Measurements from ENCODE around the gene VAMP1.
"Not testable (repeated sequence)": the region's sequence is repeated elsewhere in the genome, so short reads cannot be mapped to it uniquely, and the experiment has no call there.

Gene VAMP1

DNA sequence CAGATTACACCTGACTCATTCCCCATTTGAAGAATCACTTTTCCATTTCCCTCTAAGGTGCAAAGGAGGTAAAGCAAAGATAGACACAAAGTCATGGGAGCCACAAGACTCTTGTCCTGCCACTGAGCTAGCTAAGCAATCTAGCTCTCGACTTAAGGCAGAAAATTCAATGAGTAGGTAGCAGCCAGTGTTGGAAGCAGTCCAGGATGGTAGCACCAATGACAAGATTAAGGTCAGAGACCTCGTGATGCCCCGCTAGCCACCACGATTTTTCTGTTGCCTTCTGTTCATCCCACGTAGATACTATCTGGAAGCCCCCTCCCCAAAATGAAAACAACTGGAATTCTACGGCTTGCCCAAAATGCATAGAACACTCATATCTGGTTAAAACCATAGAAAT, 1.4 kb downstream of the VAMP1 start:
- no peak for DNase-seq

DNA sequence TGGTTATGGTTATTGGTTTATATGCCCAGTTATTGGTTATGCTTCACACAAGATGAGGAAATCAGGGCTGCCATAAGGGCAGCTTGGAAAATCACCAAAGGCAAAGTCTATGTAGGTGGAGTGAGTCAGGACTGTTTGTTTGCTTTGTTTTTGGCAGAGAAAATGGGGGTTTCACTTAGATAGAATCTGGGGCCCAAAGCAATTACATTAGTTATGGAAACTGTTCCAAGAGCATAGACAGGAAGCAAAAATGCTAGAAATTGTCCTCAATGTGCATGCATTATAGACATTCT, 2.2 kb downstream of the VAMP1 start:
- no peak for DNase-seq

DNA sequence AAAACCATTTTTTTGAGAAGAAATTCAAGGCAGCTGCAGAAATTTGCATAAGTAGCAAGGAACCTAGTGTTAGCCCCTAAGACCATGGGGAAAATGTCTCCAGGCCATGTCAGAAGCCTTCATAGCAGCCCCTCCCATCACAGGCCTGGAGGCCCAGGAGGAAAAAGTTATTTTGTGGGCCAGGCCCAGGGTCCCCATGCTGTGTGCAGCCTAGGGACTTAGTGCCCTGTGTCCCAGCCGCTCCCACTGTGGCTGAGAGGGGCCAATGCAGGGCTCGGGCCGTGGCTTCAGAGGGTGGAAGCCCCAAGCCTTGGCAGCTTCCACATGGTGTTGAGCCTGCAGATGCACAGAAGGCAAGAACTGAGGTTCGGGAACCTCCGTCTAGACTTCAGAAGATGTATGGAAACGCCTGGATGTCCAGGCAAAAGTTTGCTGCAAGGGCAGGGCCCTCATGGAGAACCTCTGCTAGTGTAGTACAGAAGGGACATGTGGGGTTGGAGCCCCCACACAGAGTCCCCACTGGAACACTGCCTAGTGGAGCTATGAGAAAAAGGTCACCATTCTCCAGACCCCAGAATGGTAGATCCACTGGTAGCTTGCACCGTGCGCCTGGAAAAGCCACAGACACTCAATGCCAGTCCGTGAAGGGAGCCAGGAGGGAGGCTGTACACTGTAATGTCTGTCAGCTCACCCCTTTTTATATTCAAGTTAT, 2.8 kb downstream of the VAMP1 start:
- not testable (repeated sequence) for DNase-seq

DNA sequence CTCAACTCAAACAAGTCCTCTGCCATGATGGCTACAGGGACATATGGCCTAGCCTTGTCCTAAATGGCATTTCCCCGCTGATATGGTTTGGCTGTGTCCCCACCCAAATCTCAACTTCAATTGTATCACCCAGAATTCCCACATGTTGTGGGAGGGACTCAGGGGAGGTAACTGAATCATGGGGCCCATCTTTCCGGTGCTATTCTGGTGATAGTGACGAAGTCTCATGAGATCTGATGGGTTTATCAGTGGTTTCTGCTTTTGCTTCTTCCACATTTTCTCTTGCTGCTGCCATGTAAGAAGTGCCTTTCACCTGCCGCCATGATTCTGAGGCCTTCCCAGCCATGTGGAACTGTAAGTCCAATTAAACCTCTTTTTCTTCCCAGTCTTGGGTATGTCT, 3.7 kb downstream of the VAMP1 start:
- DNase-seq, result not testable (repeated sequence)

DNA sequence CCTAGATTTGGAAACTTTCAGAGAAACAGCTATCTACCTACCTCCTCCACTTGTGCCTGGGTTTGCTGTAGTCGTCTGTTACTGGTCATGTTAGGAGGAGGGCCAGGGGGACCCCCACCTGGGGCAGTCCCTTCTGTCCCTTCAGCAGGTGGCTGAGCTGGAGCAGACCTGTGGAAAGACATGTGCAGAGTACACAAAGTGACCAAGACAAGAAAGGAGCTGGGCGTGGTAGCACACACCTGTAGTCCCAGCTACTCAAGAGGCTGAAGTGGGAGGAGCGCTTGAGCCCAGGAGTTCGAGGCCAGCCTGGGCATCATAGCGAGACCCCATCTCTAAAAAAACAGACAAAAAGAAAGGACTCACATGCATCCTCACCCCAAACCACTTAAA, 4.3 kb downstream of the VAMP1 start:
- no peak for DNase-seq

DNA sequence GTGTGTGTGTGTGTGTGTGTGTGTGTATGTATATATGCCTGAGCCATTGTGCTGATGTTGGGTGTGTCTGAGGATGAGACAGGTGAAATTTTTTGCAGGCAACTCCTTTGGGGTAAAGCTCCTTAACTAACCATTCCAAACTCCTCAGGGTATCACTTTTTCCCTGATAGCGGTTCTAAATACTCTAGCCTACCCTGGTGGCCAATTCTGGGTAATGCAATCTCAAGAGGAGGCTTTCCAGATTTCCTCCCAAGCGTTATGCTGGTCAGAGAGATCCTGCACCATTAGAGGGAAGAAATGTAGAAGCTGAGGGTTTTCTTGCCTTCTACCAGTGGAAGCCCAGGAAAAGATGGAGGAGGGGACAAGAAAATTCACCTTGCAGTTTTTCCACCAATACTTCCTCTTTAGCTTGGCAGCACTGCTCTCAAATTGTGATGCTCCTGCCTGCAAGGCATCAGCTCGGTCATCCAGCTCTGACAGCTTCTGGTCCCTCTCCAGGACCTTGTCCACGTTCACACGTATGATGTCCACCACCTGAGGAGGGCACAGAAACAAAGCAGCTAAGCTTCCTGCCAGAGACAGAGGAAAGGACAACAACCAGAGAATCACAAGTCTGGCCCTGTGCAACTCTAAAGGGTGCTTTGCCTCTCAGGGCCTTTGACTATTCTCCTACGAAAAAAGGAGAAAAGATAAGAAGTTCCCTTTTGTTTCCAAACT, 4.9 kb downstream of the VAMP1 start:
- DNase-seq, result no peak

DNA sequence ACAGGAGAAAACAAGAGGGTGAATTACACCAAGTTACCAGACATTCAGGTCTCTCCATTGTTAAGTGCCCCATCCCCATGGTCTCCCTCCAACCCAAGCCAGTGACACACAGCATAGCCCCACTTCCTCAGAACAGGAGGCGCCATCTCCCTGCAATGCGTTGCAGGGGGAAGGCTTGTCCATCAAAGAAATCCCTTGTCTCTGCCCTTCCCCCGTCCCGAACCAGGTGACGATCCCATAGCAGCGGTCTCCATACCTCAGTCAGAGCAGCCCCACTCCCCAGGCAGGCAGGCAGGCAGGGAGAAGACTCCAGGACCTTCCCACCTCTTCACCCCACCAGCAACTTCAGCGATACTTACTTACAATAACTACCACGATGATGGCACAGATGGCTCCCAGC, 5.9 kb downstream of the VAMP1 start:
- no peak for DNase-seq

DNA sequence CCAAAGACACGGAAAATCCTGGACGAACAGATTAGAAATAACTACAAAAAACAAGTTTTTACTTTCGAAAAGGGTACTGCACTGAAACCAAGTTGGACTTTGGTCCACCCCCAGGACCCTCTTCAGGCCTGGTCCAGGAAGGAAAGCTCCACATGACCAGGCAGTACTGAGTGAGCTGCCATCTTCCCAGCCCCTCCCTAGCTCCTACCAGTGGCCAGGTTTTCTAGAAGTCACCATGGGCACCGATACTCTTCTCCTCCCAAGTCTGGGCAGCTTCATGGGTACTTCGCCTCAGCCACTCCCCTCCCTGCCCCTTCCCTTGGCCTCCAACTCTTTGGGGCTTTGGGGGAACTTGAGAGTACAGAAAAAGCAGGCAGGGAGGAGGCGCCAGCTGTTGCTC, 6.6 kb downstream of the VAMP1 start:
- DNase-seq, result no peak

DNA sequence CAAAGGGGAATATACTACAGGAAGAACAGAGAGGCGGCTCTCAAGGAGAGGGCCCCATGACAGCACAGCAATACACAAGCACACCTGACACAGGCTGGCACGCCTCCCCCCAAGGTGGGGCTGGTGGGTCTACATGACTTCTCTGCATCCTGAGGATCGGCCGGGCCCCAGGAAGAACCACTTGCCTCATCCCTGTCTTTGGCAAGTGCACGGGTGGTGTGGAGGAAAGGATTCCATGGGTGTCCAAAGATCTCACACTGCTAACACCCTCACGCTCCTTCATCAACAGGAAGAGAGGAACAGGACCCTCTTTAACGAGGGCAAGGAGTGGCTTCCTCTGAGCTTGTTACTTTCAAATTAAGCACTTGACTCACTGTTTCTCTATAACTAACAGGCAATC, 7.3 kb downstream of the VAMP1 start:
- no peak for DNase-seq

DNA sequence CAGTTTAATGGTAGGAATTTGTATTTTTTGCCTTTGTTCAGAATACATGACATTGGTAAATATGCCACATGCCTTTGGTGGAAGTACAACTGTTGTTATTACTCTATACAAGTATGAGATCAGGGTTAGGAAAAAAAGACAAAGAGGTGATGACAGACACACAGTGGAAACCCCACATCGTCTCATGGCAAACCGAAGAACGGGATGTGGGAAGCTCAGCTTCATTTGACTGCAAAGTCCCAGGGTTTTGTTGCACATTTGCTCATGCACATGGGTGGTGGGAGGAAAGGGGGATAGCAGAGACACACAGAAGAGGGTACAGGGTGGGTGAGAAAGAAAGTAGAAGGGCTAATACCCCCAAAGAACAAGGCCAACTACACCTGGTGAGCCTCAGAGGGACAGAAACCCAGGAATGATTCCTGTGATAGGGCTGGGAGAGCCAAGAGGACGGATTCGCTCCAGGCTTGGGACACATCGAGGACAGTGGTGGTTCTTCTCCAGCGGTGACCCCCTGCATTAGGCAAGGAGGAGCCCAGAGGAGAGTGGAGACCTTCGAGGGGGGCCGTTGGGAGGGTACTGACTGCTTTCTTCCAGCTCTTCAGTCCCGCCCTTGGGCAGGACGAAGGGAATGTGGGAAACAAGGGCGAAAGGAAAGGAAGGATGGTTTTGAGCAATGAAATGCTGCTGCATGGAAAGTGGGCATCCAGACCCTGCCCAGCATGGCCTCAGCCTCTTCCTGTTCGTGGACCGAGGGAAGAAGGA, 8.1 kb downstream of the VAMP1 start:
- peak; percentile 41 for DNase-seq

DNA sequence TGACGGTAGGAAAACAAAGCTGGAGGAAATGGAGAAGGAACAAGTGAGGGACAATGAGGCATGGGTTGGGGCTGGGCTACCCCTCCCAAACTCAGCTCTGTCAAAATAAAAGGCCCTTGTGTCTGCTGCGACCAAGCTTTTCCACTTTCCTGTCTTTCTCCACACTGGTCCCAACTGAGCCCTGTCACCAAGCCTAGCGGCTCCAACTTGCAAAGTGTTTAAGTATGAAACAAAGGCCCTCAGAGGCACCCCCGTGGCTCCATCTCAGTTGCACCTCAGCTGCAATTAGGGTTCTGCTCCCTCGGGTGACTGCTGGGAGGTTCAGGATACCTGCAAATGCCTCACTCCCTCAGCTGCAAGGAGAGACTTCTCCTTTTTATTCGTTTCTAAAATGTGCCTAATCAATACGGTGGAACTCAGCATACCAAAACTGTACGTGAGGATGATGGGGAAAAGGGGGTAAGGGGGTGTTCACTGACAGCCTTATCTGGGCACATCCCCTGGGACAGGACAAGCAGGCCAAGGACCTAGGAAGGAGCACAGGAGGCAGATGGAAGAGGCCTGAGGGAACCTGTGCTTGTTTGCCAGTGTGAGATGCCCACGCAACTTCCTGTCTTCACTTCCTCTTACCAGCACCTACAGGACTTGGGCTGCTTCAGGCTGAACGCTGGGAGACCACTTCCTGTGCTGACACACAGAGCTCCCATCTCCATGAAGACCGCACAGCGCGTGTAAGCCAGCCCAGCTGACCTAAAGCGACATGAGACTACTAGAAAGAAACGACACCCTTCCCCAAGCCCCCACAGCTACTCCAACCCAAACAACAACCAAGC, 8.9 kb downstream of the VAMP1 start:
- DNase-seq, result peak; percentile 88

DNA sequence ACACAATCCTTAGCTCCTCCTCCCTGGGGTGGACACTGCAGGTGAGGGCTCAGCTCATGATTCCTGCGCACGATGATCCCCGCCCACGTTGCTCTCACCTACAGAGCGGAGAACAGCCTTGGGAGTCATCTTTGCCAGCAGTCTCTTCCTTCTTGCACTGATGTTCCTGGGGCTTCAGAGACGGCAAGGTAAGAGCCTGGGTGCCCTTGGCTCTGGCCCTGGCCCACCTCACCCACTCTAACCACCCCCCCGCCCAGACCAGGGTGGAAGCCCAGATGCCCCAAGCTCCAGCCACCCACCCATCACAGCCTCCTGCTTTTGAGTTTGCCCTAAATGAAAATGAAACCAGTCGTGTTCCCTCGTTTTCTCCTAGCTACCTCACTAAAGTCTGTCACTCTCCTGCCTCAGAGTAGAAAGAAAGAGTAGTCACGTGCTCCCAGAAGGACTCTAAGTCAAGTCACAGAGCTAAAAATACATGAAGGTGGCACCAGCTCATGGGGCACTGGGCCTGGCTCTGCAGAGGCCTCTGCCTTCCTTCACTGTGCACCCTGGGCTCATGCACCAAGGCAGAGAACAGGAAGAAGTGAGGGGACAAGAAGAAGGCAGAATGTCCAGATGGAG, 9.6 kb downstream of the VAMP1 start:
- DNase-seq, result peak; percentile 46

DNA sequence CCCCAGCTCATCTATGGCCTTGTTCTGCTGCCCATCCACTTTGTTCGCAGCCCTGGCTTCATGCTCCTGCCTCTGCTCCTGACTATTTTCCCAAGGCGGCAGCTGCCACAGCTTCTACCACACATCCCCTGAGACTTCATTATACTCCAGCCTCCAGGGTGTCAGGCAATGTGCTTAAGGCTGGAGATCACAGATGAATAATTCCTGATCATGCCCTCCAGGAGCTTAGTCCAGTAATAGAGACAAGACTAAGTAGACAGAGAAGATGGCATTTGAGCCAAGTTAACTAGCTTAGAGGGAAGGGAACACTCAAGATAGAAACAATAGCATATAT, 11.5 kb downstream of the VAMP1 start:
- DNase-seq, result no peak

DNA sequence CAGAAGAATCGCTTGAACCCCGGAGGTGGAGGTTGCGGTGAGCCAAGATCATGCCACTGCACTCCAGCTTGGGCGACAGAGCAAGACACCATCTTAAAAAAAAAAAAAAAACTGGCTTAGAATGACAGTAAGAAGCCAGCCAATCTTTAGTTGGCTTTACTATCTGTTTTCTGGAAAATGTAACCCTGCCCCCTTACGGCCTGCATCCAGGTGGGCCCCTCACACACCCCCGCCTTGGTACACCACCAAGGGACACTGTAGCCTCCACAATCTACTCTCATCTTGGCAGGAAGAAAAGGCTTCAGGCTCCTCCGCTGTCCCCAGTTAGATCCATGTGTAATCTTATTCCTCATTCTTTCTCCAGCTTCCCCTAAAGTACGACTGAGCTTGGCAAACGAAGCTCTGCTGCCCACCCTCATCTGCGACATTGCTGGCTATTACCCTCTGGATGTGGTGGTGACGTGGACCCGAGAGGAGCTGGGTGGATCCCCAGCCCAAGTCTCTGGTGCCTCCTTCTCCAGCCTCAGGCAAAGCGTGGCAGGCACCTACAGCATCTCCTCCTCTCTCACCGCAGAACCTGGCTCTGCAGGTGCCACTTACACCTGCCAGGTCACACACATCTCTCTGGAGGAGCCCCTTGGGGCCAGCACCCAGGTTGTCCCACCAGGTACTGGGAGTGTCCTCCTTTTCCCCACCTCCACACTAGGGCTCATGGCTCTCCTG, 12.0 kb downstream of the VAMP1 start:
- DNase-seq, result no peak

DNA sequence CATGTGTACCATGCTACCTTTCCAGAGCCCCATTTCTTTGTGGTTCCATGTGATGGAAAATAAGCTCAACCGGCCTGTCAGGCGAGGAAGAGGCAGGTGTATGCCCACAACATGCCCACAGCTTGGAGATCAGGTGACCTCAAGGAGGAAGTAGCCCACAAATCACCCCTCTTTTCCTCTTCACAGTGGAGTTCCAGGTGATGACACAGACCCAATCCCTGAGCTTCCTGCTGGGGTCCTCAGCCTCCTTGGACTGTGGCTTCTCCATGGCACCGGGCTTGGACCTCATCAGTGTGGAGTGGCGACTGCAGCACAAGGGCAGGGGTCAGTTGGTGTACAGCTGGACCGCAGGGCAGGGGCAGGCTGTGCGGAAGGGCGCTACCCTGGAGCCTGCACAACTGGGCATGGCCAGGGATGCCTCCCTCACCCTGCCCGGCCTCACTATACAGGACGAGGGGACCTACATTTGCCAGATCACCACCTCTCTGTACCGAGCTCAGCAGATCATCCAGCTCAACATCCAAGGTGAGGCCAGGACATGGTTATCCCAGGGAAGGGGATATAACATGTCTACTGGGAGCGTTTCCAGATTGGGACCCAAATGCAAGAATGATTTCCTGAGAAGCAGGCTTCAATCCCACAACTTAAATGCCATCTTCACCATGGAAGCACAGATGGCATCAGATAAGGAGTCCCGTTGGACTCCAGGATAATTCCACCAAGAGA, 13.1 kb downstream of the VAMP1 start:
- DNase-seq, result no peak

DNA sequence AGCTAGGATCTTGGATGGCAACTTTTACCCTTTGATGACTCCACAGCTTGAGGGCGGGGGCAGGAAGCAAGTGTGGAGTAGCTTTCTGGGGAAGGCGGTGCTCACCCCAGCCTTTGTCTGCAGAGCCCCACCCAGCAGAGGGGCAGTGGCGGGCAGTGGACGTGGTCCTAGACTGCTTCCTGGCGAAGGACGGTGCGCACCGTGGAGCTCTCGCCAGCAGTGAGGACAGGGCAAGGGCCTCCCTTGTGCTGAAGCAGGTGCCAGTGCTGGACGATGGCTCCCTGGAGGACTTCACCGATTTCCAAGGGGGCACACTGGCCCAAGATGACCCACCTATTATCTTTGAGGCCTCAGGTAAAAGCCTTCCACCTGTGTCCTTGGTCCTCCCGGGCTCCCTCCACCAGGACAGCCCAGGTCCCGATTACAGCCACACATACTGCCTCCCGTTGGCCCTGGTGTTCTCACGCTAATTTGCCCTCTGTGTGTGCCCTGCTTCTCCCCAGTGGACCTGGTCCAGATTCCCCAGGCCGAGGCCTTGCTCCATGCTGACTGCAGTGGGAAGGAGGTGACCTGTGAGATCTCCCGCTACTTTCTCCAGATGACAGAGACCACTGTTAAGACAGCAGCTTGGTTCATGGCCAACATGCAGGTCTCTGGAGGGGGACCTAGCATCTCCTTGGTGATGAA, 17.4 kb downstream of the VAMP1 start:
- no peak for DNase-seq

DNA sequence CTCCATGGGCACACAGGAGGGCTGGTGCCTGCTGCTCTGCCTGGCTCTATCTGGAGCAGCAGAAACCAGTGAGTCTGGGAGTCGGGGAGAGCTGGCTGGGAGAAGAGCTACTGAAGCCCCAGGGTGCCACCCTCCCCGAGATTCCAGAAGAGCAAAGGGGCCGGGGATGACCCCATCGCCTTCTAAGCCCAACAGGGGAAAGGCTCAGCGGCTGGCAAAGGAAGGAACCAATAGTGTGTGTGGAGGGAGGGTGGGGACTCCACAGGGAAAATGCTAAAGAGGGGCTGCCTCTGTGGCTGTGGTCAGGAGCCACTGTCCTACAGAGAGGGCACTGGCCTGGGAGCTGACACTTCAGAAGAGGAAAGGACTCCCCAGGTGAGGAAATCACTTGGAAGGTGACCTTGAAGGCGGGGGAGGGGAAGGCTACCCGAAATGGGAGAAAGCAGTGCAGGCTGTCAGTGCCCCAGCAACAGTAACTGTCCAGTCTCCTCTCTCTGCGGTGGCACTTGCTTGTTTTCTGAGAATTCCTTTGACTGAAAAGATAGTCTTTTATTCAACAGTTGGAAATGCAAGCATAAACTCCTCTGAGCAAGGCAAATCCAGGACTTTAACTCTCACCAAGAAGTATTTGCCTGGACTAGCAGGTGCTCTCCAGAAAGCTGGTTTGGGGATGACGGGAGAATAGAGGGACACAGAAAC, 18.1 kb downstream of the VAMP1 start:
- no peak for DNase-seq

DNA sequence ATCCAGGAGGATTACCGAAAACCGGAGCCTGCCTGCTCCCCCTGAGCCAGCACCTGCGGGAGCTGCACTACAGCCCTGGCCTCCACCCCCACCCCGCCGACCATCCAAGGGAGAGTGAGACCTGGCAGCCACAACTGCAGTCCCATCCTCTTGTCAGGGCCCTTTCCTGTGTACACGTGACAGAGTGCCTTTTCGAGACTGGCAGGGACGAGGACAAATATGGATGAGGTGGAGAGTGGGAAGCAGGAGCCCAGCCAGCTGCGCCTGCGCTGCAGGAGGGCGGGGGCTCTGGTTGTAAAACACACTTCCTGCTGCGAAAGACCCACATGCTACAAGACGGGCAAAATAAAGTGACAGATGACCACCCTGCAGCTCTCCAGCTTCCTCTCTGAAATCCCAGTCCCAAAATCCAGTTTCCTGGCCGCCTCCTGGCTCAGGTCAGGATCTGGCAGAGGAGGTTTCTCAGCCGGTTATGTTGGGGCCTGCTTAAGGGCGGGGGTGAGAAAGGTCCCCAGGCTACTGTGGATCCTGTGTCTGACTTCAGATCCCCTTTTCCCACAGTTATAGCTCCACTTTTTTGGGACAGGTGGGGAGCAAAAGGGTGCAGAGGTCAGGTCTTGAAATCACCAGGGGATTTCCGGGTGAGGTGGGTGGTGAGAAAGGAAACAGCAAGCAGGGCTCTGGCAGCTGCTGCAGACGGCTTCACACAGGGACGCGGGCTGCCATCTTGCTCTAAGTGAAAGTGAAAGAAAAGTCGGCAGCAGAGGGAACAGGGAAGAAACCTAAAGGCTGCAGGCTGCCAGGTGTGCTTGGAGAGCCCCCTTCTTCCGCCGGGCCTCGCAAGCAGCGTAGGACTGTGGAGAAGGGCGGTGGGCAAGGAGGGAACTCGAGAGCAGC, 18.9 kb downstream of the VAMP1 start, which contains the start of gene TAPBPL:
TAPBPL (plus strand) TSS at position 695 of the 897 bp plus-strand sequence. CDS start 207 bp downstream, outside the sequence.
- DNase-seq, result peak; percentile 82

DNA sequence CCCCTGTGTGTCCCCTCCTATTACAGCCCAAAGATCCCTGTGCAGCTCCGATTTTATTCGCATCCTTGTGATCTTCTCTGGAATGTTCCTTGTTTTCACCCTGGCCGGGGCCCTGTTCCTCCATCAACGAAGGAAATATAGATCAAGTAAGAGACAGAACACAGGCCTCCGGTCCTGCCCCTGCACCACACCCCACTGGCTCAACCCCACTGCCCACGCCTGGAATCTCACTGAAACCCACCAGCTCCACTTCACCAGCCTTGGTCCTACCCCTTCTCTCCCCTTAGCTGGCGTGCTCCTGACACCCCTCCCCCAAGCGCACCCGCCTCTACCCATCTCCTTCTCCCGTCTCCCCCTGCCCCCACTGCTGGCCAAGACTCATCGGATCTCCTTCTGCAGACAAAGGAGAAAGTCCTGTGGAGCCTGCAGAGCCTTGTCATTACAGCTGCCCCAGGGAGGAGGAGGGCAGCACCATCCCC, 19.6 kb downstream of the VAMP1 start:
- peak; percentile 38 for DNase-seq
